GM20431 (cell line): ENCODE data around the gene DBI.
"Not testable (repeated sequence)": the region's sequence is repeated elsewhere in the genome, so short reads cannot be mapped to it uniquely, and the experiment has no call there.

Experiments used
- in situ Hi-C: fragments of 300-500 bp; cut with MseI, MboI; formaldehyde crosslinking; loops from one replicate; pipeline ENCODE4 v1.15.0; 2020; ENCODE audit warnings: low sequenced_read_pairs; ENCODE audit not compliant: unreplicated experiment

The DBI gene

DNA sequence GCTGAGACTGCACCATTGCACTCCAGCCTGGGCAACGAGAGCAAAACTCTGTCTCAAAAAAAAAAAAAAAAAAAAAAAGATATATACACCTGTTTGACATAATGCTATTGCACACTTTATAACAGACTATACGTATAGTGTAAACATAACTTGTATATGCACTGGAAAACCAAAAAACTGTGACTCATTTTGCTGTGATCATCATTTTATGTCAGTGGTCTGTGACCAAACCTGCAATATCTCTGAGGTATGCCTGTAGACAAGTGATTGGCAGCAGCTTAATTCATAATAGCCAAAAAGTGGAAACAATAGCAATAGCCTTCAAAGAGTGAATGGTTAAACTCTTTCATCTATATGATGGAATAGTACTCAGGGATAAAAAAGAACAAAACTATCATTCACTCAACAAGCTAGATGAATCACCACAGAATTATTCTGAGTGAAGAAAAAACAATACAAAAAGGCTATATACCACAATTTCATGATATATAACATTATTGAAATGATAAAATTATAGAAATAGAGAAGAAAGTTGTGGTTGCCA lies 6.3 kb upstream of the DBI start:
- in situ Hi-C loops: no loop called here

DNA sequence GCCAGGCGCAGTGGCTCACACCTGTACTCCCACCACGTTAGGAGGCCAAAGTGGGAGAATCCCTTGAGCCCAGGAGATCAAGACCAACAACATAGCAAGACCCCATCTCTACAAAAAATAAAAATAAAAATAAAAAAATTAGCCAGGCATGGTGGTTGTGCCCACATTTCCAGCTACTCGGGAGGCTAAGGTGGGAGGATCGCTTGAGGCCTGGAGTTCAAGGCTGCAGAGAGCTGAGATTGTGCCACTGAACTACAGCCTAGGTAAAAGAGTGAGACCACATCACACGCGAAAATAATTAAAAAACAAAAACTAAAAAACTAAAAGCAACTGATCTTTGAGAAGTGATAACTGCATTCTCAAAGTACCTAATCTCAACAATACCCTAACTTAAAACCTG lies 2.0 kb upstream of the DBI start:
- in situ Hi-C loops: no loop called here

DNA sequence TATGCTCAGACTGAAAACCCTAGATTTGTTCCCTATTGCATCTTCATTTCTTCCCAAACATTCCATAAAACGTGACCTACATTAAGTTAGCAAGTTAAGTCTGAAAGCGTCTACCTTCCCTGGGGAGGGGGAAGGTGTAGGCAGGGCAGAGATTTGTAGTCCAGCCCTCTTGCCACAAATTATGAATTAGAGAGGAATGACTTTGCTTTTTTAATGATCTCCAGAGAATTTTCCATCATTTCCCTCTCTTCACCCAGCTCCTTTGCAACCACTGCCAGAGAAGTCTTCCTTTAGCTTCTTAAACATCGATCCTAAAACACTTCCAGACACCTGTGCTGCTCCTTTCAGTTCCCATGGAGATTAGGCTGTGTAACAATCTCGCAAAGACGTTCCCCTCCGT lies 1.3 kb upstream of the DBI start:
- in situ Hi-C loops: no loop called here

DNA sequence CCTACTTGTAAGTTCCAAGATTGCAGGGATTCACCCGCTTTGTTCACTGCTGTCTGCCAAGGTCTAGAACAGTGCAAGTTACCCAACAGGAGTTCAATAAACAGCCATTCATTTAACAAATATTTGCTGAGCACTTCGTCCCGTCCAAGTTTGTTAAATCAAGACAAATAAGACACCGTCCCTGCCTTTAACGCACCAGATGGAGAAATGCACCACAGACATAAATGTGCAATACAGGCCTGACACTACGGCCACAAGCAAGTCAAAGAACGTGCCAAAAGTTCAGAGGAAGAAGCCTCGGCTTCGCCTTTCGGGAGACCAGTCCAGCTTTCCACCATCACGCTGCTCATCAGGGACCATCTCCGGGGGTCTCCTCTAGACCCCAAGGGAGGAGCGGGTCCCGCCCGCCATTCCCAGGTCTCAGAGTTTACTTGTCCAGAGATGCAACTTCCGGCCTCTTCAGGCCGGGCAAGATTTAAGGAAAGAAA lies 572 bp upstream of the DBI start:
- in situ Hi-C loops: no loop called here

DNA sequence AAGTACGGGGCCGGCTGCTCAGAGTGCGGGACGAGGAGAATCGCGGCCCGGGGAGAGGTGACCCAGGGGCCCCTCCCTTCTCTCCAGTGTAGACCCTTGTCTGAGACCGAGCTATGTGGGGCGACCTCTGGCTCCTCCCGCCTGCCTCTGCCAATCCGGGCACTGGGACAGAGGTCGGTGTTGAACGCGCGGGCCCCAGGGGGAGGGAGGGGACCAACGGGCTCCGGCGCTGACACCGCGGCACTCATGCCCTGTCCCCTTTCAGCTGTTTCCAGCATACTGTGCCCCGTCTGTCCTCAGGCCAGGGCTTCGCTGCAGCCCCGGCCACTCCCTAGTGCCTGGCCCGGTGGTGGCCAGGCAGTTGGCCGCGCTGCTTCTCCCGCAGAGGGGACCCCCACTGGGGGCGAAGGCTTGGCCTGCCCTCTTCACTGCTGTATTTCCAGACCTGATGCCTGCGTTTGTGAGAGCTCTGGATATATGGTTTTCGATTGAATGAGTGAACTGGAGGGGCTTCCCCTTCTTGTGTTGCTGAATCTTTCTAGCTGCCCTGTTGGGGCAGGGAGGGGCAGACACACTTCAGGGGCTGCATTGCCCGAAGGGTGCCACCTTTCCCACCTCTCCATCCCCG lies 809 bp downstream of the DBI start:
- in situ Hi-C loops: no loop called here

DNA sequence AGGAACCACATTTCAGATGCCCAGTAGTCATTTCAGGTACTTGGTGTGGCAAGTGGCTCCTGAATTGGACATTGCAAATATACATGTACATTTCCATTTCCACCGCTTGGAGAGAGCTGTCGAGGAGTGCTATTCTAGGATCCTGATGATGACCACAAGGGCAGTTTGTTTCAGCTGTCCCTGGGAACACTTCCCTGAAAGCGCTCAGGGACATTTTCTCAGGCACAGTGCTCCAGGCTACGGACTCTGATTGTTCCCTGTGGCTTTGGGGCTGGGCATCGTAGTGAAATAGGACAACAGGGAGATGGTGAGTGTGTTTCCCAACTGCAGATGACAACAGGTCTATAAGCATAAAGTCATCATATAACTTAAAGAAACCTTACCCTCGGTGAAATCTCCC lies 3.1 kb downstream of the DBI start:
- in situ Hi-C loops: no loop called here

DNA sequence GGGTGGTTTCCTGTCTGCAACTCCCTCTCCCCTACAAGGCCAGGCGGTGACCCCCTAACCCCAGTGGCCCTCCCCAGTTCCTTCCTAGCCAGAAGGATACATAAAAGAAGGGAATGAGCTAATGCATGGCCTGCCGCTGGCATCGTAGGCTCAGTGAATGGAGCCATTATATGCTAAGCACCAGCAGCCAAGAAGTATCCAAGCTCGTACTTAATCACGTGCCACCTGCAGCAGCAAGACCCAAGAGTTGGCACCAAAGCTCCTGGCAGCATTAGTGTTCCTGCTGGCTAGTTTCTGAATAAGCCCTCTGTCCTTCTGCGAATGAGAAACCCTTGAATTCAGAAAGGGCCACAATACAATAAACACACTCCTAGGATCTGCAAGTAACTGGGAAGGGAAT lies 4.3 kb downstream of the DBI start:
- in situ Hi-C loops: no loop called here

DNA sequence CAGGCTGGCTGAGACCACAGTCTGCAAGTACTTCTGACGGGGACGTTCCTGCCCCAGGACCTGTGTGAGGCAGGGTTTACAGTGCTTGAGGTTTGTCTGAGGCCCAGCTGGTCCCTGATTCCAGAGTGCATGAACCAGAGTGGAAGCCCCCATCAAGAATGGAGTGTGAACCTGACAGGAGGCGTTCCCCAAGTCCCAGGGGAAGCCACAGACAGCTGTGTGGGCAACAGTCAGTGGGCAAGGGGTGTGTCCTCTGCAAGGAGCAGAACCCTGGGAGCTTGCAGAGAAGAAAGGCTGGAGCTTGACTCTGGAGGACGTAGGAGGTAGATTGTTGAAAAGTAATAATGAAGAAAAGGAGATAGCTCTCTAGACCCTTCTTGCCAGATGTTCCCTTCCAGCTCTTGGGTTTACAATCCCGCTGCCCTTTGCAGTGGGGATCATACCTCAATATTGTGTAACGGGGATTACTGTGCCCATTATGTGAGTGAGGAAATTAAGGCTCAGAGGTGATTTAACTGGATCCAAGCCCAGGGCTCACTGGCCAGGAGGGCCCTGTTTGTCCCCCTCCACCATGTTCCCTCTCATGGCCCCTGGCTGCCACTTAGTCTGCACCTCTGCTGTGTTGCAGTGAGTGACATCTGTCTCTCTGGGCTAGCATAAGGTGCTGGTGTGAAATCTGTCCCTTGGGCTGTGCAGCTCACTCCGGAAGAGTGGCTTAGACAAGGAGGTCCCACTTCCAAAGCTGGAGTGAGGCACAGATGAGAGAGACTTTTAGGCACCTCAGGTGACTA lies 6.2 kb downstream of the DBI start:
- in situ Hi-C loops: no loop called here

DNA sequence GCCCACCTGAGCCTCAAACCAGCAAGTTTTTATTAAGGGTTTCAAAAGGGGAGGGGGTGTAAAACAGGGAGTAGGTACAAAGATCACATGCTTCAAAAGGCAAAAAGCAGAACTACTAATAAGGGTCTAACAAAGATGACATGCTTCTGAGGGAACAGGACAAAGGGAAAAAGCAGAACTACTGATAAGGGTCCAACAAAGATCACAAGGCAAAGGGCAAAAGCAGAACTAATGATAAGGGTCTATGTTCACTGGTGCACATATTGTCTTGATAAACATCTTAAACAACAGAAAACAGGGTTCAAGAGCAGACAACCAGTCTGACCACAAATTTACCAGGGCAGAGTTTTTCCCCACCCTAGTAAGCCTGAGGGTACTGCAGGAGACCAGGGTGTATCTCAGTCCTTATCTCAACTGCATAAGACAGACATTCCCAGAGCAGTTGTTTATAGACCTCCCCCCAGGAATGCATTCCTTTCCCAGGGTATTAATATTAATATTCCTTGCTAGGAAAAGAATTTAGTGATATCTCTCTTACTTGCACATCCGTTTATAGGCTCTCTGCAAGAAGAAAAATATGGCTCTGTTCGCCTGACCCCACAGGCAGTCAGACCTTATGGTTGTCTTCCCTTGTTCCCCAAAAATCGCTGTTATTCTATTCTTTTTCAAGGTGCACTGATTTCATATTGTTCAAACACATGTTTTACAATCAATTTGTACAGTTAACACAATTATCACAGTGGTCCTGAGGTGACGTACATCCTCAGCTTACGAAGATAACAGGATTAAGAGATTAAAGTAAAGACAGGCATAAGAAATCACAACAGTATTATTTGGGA lies 7.3 kb downstream of the DBI start:
- in situ Hi-C loops: not testable (repeated sequence)

DNA sequence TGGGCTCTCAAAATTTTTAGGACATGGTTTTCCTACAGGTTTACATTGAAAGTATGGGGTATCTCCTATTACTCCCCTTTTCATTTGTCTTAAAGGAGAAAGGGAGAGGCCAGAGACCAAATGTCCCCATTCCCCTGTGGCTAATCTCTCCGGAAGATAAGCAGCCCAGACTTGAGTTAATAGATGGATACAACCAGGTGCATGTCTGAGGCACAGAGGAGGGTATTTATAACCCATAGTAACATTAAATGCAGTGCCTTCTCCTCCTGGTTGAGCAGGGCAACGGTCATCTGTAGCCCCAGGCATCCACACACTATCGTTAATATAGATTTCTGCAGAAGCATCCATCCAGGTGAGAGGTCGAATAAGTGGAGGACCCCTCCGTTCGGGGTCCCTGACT lies 9.6 kb downstream of the DBI start:
- in situ Hi-C loops: not testable (repeated sequence)

DNA sequence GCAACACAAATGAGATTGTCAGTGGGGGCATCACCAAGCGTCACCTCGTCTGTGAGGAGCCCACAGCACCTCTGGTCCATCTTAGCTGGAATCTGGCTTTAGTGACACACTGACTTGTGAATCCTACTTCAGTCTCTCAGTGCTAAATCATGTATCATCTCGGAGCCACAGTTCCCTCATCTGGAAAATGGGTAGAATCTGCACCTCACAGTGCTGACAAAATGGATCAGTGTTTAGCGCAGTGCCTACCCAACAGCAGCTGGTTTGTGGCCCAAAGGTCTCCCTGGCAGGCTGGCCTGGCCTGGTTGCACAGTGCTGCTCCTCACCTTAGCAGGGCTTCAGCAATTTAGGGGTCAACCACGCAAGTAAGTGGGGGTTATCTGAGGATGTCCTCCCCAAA lies 10.0 kb downstream of the DBI start:
- in situ Hi-C loops: no loop called here

DNA sequence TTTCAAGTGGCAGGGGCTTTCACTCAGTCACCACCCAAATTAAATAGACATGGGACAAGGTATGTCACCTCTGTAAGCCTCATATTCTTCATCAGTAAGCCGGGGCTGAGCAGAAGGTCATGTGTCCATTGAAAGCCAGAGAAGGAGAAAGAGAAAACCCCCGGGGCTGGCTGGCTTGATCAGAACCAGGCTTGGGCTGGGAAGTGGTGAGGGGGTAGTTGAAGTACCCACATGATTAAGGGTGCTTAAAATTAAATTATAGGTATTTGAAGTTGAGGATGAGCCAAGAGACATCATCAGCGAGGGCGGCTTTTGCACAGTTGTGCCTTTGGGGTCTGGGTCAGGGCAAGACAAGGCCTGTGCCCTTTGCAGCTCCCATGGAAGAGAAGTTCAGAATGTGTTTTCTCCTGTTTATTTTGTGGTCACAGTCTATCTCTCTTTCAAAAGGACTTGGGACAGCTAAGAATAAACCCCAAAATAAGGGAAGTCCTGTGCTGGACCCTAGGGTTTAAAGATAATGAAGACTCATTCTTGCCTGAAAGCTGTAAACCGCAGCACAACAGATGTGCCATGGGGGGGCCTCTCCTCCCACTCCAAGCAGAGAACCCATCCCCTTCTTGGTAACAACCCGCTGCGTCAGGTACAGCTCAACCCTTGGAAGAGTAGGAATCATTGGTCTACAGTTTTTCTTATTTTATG lies 10.7 kb downstream of the DBI start:
- in situ Hi-C loops: no loop called here

DNA sequence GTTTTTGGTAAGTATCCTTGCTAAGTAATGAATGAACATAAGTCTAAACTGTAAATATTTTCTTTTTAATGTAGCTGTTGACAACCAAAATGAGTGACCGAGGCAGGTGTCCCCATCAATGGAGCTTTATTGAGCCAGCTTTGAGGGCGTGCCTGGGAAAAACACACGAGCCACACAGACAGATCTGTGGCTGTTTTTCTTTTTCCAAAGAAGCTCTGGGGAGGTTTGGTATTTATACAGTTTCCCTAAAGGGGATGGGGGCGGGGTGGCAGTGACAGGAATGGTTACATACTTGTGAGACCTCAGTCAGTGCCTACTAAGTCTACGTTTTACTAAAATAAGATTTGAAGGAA lies 11.2 kb downstream of the DBI start:
- in situ Hi-C loops: no loop called here

DNA sequence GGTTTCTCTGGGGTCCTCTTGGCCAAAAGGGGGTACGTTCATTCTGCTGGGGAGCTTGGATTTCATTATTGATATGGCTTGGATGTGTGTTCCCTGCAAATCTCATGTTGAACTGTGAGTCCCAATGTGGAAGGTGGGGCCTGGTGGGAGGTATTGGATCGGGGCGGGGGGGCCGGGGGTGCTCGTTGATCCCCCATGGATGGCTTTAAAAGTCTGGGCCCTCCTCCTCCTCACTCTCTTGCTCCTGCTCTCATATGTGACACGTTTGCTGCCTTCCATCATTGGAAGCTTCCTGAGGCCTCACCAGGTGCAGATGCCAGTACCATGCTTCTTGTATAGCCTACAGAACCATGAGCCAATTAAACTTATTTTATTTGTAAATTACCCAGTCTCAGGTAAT lies 11.8 kb downstream of the DBI start:
- in situ Hi-C loops: no loop called here

DNA sequence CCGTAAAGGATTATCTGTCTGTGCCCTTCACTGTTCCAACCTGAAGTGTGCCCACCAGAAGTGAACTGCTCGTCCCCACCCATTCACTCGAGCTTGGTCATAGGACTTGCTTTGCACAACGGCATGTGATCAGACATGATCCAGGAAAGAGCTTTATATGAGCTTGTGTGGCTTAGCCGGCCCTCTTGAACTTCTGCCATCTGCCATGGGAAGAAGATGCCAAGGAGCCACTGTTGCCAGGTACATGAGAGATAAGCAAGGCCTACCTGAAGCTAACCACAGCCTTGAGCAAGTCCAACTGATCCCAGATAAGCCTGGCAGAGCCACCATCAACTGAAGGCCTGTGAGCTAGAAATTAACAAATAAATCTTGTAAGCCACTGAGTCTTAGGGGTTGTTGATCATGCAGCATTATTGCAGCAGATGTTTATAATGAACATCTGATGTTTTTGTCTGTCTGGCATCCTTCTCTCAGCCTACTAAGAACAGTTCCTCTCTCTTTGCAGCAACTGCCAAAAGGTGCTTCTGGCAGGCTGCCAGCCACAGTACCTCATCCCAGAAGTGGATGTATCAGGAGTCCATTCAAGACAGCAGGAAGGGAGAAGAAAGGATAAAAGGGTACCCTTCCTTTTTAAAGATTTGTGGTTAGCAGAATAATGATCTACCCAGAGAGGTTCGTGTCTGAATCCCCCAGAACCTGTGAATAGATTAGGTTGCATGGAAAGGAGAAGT lies 16.8 kb downstream of the DBI start:
- in situ Hi-C loops: no loop called here

DNA sequence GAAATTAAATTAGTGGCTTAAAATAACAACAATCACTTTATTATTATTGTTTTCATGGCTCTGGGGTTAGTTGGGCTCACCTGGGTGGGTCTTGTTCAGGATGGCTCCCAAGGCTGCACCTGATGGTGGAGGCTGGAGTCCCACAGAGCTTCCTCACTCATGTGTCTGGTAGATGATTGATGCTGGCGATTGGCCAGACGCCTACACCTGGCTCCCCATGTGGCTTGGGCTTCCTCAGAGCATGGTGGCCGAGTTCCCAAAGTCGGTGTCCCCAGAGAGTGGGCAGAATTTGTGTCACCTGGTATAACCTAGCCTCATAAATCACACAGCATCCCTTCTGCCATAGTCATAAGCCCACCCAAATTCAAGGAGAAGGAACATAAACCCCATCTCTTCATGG lies 18.2 kb downstream of the DBI start:
- in situ Hi-C loops: no loop called here

DNA sequence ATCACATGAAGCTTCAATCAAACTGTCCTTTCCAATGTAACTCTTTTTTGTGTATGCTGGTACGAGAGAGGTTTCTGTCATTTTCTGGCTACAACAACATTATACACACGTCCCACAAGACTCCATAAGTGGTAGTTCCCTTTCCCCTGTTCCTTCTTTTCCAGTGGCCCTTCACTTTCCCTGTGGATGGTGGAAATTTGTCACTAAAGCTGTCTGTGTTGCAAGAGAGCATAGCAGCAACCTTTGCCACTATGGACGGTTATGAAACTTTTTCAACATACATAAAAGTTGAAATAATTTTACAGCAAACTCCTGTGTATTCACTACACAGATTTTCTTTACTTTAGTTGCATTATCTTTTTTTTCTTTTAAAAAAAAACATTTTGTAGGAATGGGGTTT lies 18.7 kb downstream of the DBI start:
- in situ Hi-C loops: no loop called here

DNA sequence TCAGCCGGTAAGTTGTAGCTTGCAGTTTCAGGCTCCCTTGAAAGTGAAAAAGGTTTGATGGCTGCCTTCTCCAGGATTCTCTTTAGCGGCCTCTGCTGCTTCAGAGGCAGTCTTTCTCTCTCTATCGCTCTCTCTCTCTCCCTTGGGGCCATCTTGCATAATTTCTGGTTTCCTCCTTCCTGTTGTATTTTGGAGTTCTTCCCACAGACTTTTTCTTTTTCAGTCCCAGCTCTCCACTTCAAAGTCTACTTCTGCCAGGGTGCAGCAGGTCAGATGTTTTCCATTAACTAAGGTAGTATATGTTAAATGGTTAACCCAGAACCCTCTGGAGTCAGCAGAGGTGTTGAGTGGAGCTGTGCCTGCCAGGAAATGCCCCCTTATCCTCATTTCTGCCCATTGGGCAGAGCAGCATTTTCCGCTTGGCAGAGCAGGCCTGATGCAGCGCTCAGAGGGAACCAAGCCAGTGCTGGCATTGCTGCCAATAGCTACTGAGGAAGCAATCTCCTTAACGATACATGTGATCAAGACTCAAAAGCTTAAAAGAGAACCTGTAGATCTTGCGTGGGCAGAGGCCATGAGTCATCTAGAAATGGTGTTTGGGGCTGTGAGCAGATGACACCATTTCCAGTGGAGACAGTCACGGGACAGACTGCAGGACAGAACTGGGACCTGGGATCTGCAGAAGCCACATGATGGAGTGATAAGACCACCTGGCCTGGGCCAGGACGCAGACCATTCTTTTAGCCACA lies 20.8 kb downstream of the DBI start:
- in situ Hi-C loops: no loop called here
